WTC11 (cell line): Measurements from ENCODE around the gene ACP4.

ENCODE experiments used
- ATF2 ChIP-seq: sonication (generic); formaldehyde crosslinking; IDR thresholded peaks from 2 replicates; pipeline ENCODE4 v1.8.1; 2022; ENCODE audit warnings: low read depth, missing genetic modification reagents, borderline replicate concordance
- CTCF ChIP-seq: fragments of 200-600 bp; IDR thresholded peaks from 2 replicates; pipeline ENCODE4 v1.8.0; 2022; ENCODE audit warnings: antibody characterized with exemption
- HMGXB4 ChIP-seq: sonication (generic); formaldehyde crosslinking; IDR thresholded peaks from 2 replicates; pipeline ENCODE4 v1.8.1; 2023; ENCODE audit warnings: mild to moderate bottlenecking, moderate library complexity, missing genetic modification reagents
- TCF7 ChIP-seq: sonication (generic); formaldehyde crosslinking; IDR thresholded peaks from 2 replicates; pipeline ENCODE4 v1.8.0; 2022; ENCODE audit warnings: mild to moderate bottlenecking, low read depth, missing genetic modification reagents, moderate library complexity
- TEAD4 ChIP-seq: sonication (generic); formaldehyde crosslinking; IDR thresholded peaks from 2 replicates; pipeline ENCODE4 v1.8.0; 2022; ENCODE audit warnings: mild to moderate bottlenecking, missing genetic modification reagents

DNA sequence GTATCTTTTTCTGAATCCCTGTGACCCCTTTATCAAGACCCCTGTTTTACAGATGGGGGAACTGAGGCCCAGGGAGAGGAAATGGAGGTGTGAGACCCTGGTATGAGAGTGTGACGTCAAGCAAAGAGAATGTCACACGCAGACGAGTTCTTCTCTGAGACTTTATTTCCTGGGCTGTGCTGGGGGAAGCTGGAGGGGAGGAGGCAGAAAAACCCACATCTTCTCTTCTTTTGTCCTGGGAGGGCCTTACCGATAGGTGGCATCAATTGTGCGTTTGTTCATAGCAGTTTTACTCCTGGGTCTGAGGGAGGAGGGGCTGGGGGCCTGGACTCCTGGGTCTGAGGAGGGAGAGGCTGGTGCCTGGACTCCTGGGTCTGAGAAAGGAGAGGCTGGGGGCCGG is 48.0 kb downstream of the ACP4 start:
- TF ChIP-seq CTCF (no peak), HMGXB4 (CRISPR knock-in tag) (no peak), TCF7 (CRISPR knock-in tag) (no peak), ATF2 (CRISPR knock-in tag) (no peak), TEAD4 (CRISPR knock-in tag) (no peak)
